Measurements from ENCODE around the gene GPR61.

Gene GPR61

DNA sequence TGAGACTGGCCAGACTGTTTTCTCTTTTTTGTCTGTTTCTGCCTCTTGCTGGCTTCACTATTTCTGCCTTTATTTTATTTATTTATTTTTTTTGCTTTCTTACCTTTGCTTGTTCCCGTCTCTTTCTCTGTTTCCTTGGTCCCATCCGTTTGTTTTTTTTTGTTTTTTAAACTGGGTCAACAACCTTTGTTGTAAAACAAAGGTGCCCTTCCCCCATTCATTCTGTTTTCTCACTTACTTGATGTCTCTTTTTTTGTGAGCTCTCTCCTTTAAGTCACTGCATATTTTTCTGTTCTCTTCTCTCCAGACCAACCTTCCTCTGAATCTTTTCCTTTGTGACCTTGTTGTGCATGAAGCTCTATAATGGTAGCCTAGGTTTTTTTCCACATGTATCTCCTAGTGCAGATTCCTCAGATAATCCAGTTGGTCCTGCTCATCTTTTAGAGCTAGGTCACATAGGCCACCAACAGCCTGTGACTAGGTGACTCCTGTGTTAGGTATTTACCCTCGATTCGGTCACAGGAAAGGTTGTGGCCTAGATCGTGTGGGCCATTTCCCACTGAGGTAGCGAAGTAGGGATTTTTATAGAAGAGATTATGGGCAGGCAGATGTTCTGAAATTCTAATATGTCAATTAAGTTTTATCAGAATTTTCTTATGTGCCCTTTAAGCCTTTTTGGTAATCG is 24.7 kb downstream of the GPR61 start:
- no peak overlapping the region for H3K4me3 ChIP-seq (ENCODE audit: low read depth, low read length)
- TF ChIP-seq, protein P1, sequence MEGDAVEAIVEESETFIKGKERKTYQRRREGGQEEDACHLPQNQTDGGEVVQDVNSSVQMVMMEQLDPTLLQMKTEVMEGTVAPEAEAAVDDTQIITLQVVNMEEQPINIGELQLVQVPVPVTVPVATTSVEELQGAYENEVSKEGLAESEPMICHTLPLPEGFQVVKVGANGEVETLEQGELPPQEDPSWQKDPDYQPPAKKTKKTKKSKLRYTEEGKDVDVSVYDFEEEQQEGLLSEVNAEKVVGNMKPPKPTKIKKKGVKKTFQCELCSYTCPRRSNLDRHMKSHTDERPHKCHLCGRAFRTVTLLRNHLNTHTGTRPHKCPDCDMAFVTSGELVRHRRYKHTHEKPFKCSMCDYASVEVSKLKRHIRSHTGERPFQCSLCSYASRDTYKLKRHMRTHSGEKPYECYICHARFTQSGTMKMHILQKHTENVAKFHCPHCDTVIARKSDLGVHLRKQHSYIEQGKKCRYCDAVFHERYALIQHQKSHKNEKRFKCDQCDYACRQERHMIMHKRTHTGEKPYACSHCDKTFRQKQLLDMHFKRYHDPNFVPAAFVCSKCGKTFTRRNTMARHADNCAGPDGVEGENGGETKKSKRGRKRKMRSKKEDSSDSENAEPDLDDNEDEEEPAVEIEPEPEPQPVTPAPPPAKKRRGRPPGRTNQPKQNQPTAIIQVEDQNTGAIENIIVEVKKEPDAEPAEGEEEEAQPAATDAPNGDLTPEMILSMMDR (IDR thresholded peaks at IDR 0.05; ENCODE audit: low read depth, low read length): no peak
- TF ChIP-seq POLR2A (IDR thresholded peaks at IDR 0.05; ENCODE audit: extremely low read depth, insufficient read length) (no peak), MYC (IDR thresholded peaks at IDR 0.05; ENCODE audit: low read depth, low read length) (no peak)
- TF ChIP-seq, protein P2, sequence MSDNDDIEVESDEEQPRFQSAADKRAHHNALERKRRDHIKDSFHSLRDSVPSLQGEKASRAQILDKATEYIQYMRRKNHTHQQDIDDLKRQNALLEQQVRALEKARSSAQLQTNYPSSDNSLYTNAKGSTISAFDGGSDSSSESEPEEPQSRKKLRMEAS (IDR thresholded peaks at IDR 0.05; ENCODE audit: low read depth, low read length): no peak
- DNase-seq (ENCODE audit: low read depth): no peak

DNA sequence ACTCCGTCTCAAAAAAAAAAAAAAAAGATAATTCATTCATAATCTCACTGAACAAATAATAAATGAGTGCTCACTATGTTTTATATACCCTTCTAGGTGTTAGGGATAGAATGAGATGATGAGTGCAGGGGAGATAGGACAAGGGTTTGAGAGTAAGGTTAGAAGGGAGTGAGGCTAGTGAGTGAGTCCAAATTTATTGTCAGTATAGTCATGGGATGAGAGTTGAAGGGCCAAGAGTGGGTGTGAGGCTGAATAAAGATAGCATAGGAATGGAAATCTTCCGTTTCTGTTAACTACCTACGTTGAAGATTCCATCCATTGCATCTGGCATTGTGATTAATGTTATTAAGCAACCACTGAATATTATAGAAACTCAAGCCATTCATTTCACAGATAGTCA is 25.6 kb downstream of the GPR61 start:
- DNase-seq (ENCODE audit: low read depth): no peak
- TF ChIP-seq, protein P2 (IDR thresholded peaks at IDR 0.05; ENCODE audit: low read depth, low read length): no peak
- TF ChIP-seq POLR2A (IDR thresholded peaks at IDR 0.05; ENCODE audit: extremely low read depth, insufficient read length): no peak
- TF ChIP-seq, protein P1 (IDR thresholded peaks at IDR 0.05; ENCODE audit: low read depth, low read length): no peak
- TF ChIP-seq MYC (IDR thresholded peaks at IDR 0.05; ENCODE audit: low read depth, low read length): no peak
- H3K4me3 ChIP-seq (ENCODE audit: low read depth, low read length): no peak overlapping the region

DNA sequence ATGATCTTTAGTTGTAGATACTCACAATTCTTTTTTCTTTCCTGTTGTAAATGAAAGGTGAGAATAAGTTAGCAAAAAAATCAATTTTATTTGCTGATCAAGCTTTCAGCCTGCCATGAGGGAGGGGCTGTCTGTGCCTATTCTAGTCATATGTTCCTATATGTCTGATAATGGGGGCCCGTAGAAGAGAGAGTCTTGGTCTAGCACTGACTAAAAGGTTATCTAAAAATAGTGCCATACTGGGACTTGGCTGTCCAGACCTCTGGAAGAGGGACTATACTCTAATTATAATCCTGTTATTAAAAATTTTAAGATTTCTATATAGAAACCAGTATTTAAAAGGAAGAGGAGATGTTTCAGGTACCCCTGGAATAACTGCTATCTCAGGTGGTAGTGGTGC is 27.3 kb downstream of the GPR61 start:
- H3K4me3 ChIP-seq (ENCODE audit: low read depth, low read length): no peak overlapping the region
- TF ChIP-seq, protein P1 (IDR thresholded peaks at IDR 0.05; ENCODE audit: low read depth, low read length): no peak
- TF ChIP-seq POLR2A (IDR thresholded peaks at IDR 0.05; ENCODE audit: extremely low read depth, insufficient read length): no peak
- TF ChIP-seq, protein P2 (IDR thresholded peaks at IDR 0.05; ENCODE audit: low read depth, low read length): no peak
- no peak for TF ChIP-seq MYC (IDR thresholded peaks at IDR 0.05; ENCODE audit: low read depth, low read length)
- DNase-seq (ENCODE audit: low read depth): no peak

DNA sequence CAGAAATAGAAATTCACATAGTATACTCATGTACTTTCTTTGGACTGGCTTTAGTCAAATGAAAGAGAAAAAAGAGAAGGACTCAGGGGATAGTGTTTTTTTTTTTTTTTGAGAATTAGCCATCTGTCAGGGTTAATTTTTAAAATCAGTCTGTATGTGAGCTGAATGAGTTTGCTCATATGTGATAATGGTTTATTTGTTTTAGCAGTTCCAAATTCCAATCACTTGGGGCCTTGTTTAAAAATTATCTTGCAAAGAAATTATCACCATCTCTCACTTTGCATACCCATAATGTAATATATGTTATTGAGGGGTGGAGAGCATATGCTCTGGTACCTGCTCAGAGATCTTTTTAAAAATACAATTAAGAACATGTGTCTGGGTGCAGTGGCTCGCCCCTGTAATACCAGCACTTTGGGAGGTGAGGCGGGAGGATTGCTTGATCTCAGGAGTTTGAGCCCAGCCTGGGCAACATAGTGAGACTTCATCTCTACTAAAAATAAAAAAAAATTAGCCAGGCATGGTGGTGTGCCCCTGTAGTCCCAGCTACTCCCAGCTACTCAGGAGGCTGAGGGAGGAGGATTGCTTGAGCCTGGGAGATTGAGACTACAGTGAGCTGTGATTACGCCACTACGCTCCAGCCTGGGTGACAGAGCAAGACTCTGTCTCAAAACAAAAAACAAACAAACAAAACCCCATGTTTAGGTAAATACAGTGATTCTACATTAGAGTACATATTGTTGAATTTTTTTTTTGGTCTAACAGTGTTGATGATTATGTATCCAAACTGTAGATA is 28.4 kb downstream of the GPR61 start:
- H3K4me3 ChIP-seq (ENCODE audit: low read depth, low read length): no peak overlapping the region
- TF ChIP-seq POLR2A (IDR thresholded peaks at IDR 0.05; ENCODE audit: extremely low read depth, insufficient read length) (no peak), MYC (IDR thresholded peaks at IDR 0.05; ENCODE audit: low read depth, low read length) (no peak)
- TF ChIP-seq, protein P1 (IDR thresholded peaks at IDR 0.05; ENCODE audit: low read depth, low read length): no peak
- TF ChIP-seq, protein P2 (IDR thresholded peaks at IDR 0.05; ENCODE audit: low read depth, low read length): no peak
- DNase-seq (ENCODE audit: low read depth): no peak

DNA sequence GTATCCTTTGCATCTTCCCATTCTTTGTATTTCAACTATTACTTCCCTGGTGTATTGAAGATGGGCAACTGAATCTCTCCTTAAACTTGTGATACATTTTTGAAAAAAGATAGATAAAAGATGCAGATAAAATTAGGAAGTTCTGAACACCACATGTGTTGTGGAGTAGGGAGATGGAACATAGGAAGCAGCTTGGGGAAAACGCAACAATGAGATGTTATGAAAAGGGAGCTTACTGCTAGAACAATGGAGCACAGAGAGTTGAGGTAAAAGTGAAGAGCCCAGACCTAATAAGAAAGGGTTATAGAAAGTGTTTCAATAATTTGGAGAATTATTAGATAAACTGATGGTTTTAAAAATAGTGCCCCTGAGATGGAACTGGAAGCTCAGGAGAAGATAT is 29.7 kb downstream of the GPR61 start:
- DNase-seq (ENCODE audit: low read depth): no peak
- TF ChIP-seq, protein P1 (IDR thresholded peaks at IDR 0.05; ENCODE audit: low read depth, low read length): no peak
- TF ChIP-seq MYC (IDR thresholded peaks at IDR 0.05; ENCODE audit: low read depth, low read length) (no peak), POLR2A (IDR thresholded peaks at IDR 0.05; ENCODE audit: extremely low read depth, insufficient read length) (no peak)
- TF ChIP-seq, protein P2 (IDR thresholded peaks at IDR 0.05; ENCODE audit: low read depth, low read length): no peak
- H3K4me3 ChIP-seq (ENCODE audit: low read depth, low read length): no peak overlapping the region
